AG04450 (cell line): ENCODE results near the gene GSC. TPM values are rescaled to one million over a fixed set of nuclear protein-coding genes. Genes with fewer than 3 reads are reported as not detected.

ENCODE experiments used
- CTCF ChIA-PET: fragments of 300-600, 350-600 bp; formaldehyde crosslinking; extraction: SDS; loops from one replicate; lab custom pipeline; 2022; ENCODE audit warnings: antibody characterized with exemption, inconsistent platforms; lab: Charles Lee
- POLR2A ChIA-PET: fragments of 350-600 bp; formaldehyde crosslinking; extraction: SDS; loops from one replicate; lab custom pipeline; 2021; ENCODE audit warnings: antibody characterized with exemption, inconsistent platforms; lab: Yijun Ruan, JAX
- DNase-seq: peaks from one replicate; pipeline ENCODE4 v3.0.0-alpha.2; 2011; ENCODE audit warnings: low read depth, low spot score
- H3K27ac ChIP-seq: one replicate; pipeline ENCODE4 v1.5.1; 2012; ENCODE audit warnings: low read depth, low read length, control low read depth
- H3K27me3 ChIP-seq: one replicate; pipeline ENCODE4 v1.6.0; 2012; ENCODE audit warnings: low read length; ENCODE audit not compliant: control insufficient read depth, insufficient read depth
- H3K4me3 ChIP-seq: 2 replicates; pipeline ENCODE4 v1.5.1; 2011; ENCODE audit warnings: mild to moderate bottlenecking, low read depth, low read length, control low read depth
- H3K9me3 ChIP-seq: 2 replicates; pipeline ENCODE4 v1.5.1; 2012; ENCODE audit warnings: low read length; ENCODE audit not compliant: control insufficient read depth, insufficient read depth
- CTCF ChIP-seq: IDR thresholded peaks from 2 replicates; pipeline ENCODE4 v1.5.1; 2011; ENCODE audit warnings: low read depth, low read length, control low read depth, inconsistent platforms
- polyA plus RNA-seq: library from polyadenylated mRNA; depleted of rRNA; stranded (reverse); fragments of >200 nt; gene quantifications from 2 replicates; pipeline ENCODE4 v1.2.3, GENCODE V29; 2011

The GSC gene
- polyA plus RNA-seq, 1 experiment, result not detected

- Histone ChIP-seq H3K27ac (no peak overlapping the region), H3K27me3 (peaks cover 27% of the 10 kb centered on the region), H3K9me3 (no peaks in the 10 kb centered on the region), H3K4me3 (no peak overlapping the region)
- ChIA-PET POLR2A (no interaction called here), CTCF (no interaction called here)
- TF ChIP-seq CTCF, result no peak
- DNase-seq, result no peak
These were observed 7.9 kb downstream of the GSC start for GRCh38 chr14:94761997-94762377.

GRCh38 chr14:94761348-94761996, 8.4 kb downstream of the GSC start:
- no peak overlapping the region for H3K27ac ChIP-seq
- DNase-seq, result no peak
- no peaks in the 10 kb centered on the region for H3K9me3 ChIP-seq
- ChIA-PET POLR2A (no interaction called here), CTCF (no interaction called here)
- H3K27me3 ChIP-seq, result peaks cover 22% of the 10 kb centered on the region
- no peak overlapping the region for H3K4me3 ChIP-seq
- TF ChIP-seq CTCF, result no peak

GRCh38 chr14:94756310-94756882, 13.5 kb downstream of the GSC start:
- no peak for TF ChIP-seq CTCF
- no peaks in the 10 kb centered on the region for H3K9me3 ChIP-seq
- DNase-seq, result no peak
- no peak overlapping the region for H3K4me3 ChIP-seq
- ChIA-PET POLR2A (no interaction called here), CTCF (no interaction called here)
- no peak overlapping the region for H3K27ac ChIP-seq
- peaks cover 2% of the 10 kb centered on the region for H3K27me3 ChIP-seq

GRCh38 chr14:94754391-94754942, 15.4 kb downstream of the GSC start:
- Histone ChIP-seq H3K4me3 (no peak overlapping the region), H3K27ac (no peak overlapping the region), H3K27me3 (no peaks in the 10 kb centered on the region), H3K9me3 (no peaks in the 10 kb centered on the region)
- DNase-seq, result no peak
- TF ChIP-seq CTCF, result no peak
- ChIA-PET CTCF (no interaction called here), POLR2A (no interaction called here)
